MM.1S (cell line): ENCODE measurements around the gene ITPRIPL1.

Experiments
- EZH2 ChIP-seq: fragments of 300-600 bp; sonication (generic); optimal IDR thresholded peaks from 2 replicates; pipeline ENCODE3; 2017; ENCODE audit warnings: low read depth, mild to moderate bottlenecking, antibody characterized with exemption, low read length, mixed read lengths
- EZH2phosphoT487 ChIP-seq: fragments of 300-600 bp; sonication (generic); IDR thresholded peaks from 2 replicates; pipeline ENCODE4 v1.6.1; 2018; ENCODE audit warnings: antibody characterized with exemption, low read length
- TF ChIP-seq, protein P1 (sequence below): fragments of 300-600 bp; sonication (generic); IDR thresholded peaks from 2 replicates; pipeline ENCODE4 v1.5.1; 2016; ENCODE audit warnings: antibody characterized with exemption, low read length, mixed read lengths

DNA sequence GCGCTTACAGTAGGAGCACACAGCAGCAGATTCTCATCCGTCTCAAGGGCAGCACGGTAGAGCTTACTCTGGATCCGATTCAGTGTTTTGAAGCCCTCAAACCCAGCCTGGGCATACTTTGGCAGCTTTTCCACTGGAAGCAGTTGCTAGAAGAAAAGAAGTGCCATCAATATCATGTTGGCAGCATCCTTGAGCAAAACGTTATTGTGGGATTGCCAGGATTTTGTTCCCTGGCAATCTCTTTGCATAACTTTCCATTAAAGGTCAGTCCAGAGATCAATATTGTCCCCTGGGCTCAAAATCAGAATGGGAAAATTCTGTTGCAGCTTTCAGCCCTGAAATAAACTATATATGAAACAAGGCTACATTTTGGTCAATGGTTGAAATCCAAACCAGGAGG is 28.2 kb upstream of the ITPRIPL1 start:
- TF ChIP-seq, protein P1, sequence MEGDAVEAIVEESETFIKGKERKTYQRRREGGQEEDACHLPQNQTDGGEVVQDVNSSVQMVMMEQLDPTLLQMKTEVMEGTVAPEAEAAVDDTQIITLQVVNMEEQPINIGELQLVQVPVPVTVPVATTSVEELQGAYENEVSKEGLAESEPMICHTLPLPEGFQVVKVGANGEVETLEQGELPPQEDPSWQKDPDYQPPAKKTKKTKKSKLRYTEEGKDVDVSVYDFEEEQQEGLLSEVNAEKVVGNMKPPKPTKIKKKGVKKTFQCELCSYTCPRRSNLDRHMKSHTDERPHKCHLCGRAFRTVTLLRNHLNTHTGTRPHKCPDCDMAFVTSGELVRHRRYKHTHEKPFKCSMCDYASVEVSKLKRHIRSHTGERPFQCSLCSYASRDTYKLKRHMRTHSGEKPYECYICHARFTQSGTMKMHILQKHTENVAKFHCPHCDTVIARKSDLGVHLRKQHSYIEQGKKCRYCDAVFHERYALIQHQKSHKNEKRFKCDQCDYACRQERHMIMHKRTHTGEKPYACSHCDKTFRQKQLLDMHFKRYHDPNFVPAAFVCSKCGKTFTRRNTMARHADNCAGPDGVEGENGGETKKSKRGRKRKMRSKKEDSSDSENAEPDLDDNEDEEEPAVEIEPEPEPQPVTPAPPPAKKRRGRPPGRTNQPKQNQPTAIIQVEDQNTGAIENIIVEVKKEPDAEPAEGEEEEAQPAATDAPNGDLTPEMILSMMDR, result no peak
- TF ChIP-seq EZH2phosphoT487 (no peak), EZH2 (no peak)
